ENCODE results near the gene SLC16A12.

DNA sequence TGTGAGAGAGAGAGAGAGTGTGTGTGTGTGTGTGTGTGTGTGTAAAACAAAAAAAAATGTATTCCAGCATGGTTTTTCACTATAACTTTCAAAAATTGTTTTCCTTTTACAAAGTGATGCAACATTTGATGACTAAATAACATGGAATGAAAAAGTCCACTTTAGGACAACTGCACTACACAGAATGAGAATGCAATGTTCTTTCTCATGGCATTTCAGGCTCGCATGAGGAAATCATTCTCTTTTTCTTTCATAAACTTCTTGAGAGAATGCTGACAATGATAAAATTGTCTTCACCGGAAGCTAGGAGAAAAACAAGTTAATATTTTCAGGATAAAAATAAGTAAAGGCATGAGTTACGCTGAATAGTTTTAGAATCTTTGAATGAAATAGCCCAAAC lies 53.7 kb downstream of the SLC16A12 start:
- TF ChIP-seq, protein P1, sequence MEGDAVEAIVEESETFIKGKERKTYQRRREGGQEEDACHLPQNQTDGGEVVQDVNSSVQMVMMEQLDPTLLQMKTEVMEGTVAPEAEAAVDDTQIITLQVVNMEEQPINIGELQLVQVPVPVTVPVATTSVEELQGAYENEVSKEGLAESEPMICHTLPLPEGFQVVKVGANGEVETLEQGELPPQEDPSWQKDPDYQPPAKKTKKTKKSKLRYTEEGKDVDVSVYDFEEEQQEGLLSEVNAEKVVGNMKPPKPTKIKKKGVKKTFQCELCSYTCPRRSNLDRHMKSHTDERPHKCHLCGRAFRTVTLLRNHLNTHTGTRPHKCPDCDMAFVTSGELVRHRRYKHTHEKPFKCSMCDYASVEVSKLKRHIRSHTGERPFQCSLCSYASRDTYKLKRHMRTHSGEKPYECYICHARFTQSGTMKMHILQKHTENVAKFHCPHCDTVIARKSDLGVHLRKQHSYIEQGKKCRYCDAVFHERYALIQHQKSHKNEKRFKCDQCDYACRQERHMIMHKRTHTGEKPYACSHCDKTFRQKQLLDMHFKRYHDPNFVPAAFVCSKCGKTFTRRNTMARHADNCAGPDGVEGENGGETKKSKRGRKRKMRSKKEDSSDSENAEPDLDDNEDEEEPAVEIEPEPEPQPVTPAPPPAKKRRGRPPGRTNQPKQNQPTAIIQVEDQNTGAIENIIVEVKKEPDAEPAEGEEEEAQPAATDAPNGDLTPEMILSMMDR (IDR thresholded peaks at IDR 0.05; ENCODE audit: poor library complexity) = no peak
- TF ChIP-seq EZH2phosphoT487 (IDR thresholded peaks at IDR 0.05; ENCODE audit: low read depth, severe bottlenecking, unreplicated experiment) = no peak

All from hepatocyte (in vitro differentiated cells).